HepG2 (cell line): ENCODE data around the gene COX14. TPM values are rescaled to one million over a fixed set of nuclear protein-coding genes. Genes with fewer than 3 reads are reported as not detected.

ENCODE experiments used
- AKNA ChIP-seq: sonication (generic); formaldehyde crosslinking; IDR thresholded peaks from 2 replicates; pipeline ENCODE4 v1.4.0; 2020; ENCODE audit warnings: missing genetic modification reagents, borderline replicate concordance
- FOXO1 ChIP-seq: sonication (generic); formaldehyde crosslinking; IDR thresholded peaks from 2 replicates; pipeline ENCODE4 v1.4.0; 2020; ENCODE audit warnings: missing genetic modification reagents
- IRF2 ChIP-seq: IDR thresholded peaks from 2 replicates; pipeline ENCODE4 v1.6.1; 2018; ENCODE audit warnings: missing genetic modification reagents, missing compliant biosample characterization
- KAT7 ChIP-seq: IDR thresholded peaks from 2 replicates; pipeline ENCODE4 v1.6.1; 2018; ENCODE audit warnings: borderline replicate concordance, missing compliant biosample characterization
- KDM3A ChIP-seq: IDR thresholded peaks from 2 replicates; pipeline ENCODE4 v1.6.1; 2018; ENCODE audit warnings: low read depth, missing compliant biosample characterization
- MBNL3 ChIP-seq: fragments of 250-450 bp; sonication (Bioruptor Pico); conservative IDR thresholded peaks from 2 replicates; pipeline ENCODE4 v1.8.0; 2022; ENCODE audit warnings: mild to moderate bottlenecking, inconsistent platforms
- MYC ChIP-seq: sonication (generic); formaldehyde crosslinking; IDR thresholded peaks from 2 replicates; pipeline ENCODE4 v1.9.0; 2021; ENCODE audit warnings: missing genetic modification reagents, borderline replicate concordance
- PTBP1 ChIP-seq: fragments of 200-400 bp; formaldehyde crosslinking; IDR thresholded peaks from 2 replicates; pipeline ENCODE4 v1.6.1; 2018; ENCODE audit warnings: low read length, low read depth; ENCODE audit not compliant: poor library complexity, severe bottlenecking
- RBM22 ChIP-seq: fragments of 200-400 bp; formaldehyde crosslinking; optimal IDR thresholded peaks from 2 replicates; pipeline ENCODE3; 2017; ENCODE audit warnings: mild to moderate bottlenecking, low read length, moderate library complexity
- SETDB1 ChIP-seq: sonication (generic); formaldehyde crosslinking; IDR thresholded peaks from 2 replicates; pipeline ENCODE4 v1.5.1; 2020; ENCODE audit warnings: missing genetic modification reagents, mild to moderate bottlenecking, borderline replicate concordance
- TRAFD1 ChIP-seq: sonication (generic); formaldehyde crosslinking; IDR thresholded peaks from 2 replicates; pipeline ENCODE4 v1.5.1; 2020; ENCODE audit warnings: missing genetic modification reagents, mild to moderate bottlenecking, borderline replicate concordance
- ZKSCAN5 ChIP-seq: sonication (generic); formaldehyde crosslinking; IDR thresholded peaks from 2 replicates; pipeline ENCODE4 v1.5.1; 2020; ENCODE audit warnings: mild to moderate bottlenecking, missing genetic modification reagents
- ZNF263 ChIP-seq: sonication (generic); formaldehyde crosslinking; IDR thresholded peaks from 2 replicates; pipeline ENCODE4 v1.4.0; 2020; ENCODE audit warnings: missing genetic modification reagents
- polyA plus RNA-seq, 8 experiments: library from polyadenylated mRNA; depleted of rRNA in 3 of 8; stranded (reverse) in 7 of 8; unstranded in 1 of 8; fragments of >200 nt; fragmentation: Illumina TruSeq in 4 of 8; extraction: Trizol in 4 of 8; gene quantifications; 2 replicates each; pipeline versions ENCODE4 v1.2.1 to v1.2.3, GENCODE V29; 2011 to 2016; ENCODE audit warnings: low read depth in 4 of 8, missing spikeins in 1 of 8, mixed read lengths in 1 of 8; ENCODE audit not compliant: insufficient read depth in 1 of 8
- total RNA-seq, 5 experiments: library from RNA; depleted of rRNA; stranded (reverse); fragments of >200 nt; fragmentation: Illumina TruSeq; extraction: Trizol; gene quantifications; 2 replicates each; pipeline ENCODE4 v1.2.3, GENCODE V29; 2016; ENCODE audit warnings: low read depth in 1 of 5
- TF ChIP-seq, protein P1 (sequence below): sonication (generic); formaldehyde crosslinking; IDR thresholded peaks from 2 replicates; pipeline ENCODE4 v1.5.0; 2020; ENCODE audit warnings: mild to moderate bottlenecking, missing genetic modification reagents
- TF ChIP-seq, protein P2 (sequence below): sonication (generic); formaldehyde crosslinking; IDR thresholded peaks from 2 replicates; pipeline ENCODE4 v1.4.0; 2020; ENCODE audit warnings: mild to moderate bottlenecking, missing genetic modification reagents, borderline replicate concordance
- TF ChIP-seq, protein P3 (sequence below): sonication (generic); formaldehyde crosslinking; IDR thresholded peaks from 2 replicates; pipeline ENCODE4 v1.4.0; 2020; ENCODE audit warnings: mild to moderate bottlenecking, missing genetic modification reagents

The COX14 gene
- total and polyA plus RNA-seq, 2 of the 13 experiments (the other 11 are each of a cell fraction or from before 2014, with no cell fraction given): 53.0 to 71.6 TPM

GRCh38 chr12:50074936-50075807 is 36.9 kb upstream of the COX14 start (continued):
- TF ChIP-seq AKNA (CRISPR knock-in tag): no peak
- no peak for TF ChIP-seq ZKSCAN5 (CRISPR knock-in tag)
- TF ChIP-seq KAT7 (CRISPR knock-in tag): 0 out of 2 replicates have a peak, but pooled peaks have one; percentile 52
- no peak; the same call in 1 of the 2 replicates for TF ChIP-seq TRAFD1 (CRISPR knock-in tag)
- peak; percentile 46; the same call in 1 of the 2 replicates for TF ChIP-seq IRF2 (CRISPR knock-in tag)
- TF ChIP-seq, protein P1, sequence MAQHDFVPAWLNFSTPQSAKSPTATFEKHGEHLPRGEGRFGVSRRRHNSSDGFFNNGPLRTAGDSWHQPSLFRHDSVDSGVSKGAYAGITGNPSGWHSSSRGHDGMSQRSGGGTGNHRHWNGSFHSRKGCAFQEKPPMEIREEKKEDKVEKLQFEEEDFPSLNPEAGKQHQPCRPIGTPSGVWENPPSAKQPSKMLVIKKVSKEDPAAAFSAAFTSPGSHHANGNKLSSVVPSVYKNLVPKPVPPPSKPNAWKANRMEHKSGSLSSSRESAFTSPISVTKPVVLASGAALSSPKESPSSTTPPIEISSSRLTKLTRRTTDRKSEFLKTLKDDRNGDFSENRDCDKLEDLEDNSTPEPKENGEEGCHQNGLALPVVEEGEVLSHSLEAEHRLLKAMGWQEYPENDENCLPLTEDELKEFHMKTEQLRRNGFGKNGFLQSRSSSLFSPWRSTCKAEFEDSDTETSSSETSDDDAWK (CRISPR knock-in tag): no peak
- TF ChIP-seq, protein P2, sequence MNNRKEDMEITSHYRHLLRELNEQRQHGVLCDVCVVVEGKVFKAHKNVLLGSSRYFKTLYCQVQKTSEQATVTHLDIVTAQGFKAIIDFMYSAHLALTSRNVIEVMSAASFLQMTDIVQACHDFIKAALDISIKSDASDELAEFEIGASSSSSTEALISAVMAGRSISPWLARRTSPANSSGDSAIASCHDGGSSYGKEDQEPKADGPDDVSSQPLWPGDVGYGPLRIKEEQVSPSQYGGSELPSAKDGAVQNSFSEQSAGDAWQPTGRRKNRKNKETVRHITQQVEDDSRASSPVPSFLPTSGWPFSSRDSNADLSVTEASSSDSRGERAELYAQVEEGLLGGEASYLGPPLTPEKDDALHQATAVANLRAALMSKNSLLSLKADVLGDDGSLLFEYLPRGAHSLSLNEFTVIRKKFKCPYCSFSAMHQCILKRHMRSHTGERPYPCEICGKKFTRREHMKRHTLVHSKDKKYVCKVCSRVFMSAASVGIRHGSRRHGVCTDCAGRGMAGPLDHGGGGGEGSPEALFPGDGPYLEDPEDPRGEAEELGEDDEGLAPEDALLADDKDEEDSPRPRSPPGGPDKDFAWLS (CRISPR knock-in tag): no peak
- no peak for TF ChIP-seq SETDB1 (CRISPR knock-in tag)
- 0 out of 2 replicates have a peak, but pooled peaks have one; percentile 14 for TF ChIP-seq MYC (CRISPR knock-in tag)
- TF ChIP-seq, protein P3, sequence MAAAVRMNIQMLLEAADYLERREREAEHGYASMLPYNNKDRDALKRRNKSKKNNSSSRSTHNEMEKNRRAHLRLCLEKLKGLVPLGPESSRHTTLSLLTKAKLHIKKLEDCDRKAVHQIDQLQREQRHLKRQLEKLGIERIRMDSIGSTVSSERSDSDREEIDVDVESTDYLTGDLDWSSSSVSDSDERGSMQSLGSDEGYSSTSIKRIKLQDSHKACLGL (CRISPR knock-in tag): no peak
- TF ChIP-seq MBNL3: no peak
- no peak for TF ChIP-seq RBM22
- TF ChIP-seq KDM3A (CRISPR knock-in tag): 0 out of 2 replicates have a peak, but pooled peaks have one; percentile 53
- peak; percentile 25; the same call in 1 of the 2 replicates for TF ChIP-seq ZNF263 (CRISPR knock-in tag)
- no peak for TF ChIP-seq FOXO1 (CRISPR knock-in tag)
- TF ChIP-seq PTBP1: no peak
